CD14-positive monocyte (primary cell): ENCODE results near the gene EME2. TPM values are rescaled to one million over a fixed set of nuclear protein-coding genes. Genes with fewer than 3 reads are reported as not detected.

Experiments used
- DNase-seq, 3 donors: peaks; one replicate each; pipeline ENCODE4 v3.0.0-alpha.2; 2011 to 2022
- H2AFZ ChIP-seq: 2 replicates; pipeline ENCODE4 v1.6.0; 2012; ENCODE audit warnings: mild to moderate bottlenecking, low read depth, low read length, inconsistent platforms; ENCODE audit not compliant: insufficient read depth, poor library complexity, severe bottlenecking
- H3K27ac ChIP-seq, 2 donors: 1 replicate in 1 of 2; 2 replicates in 1 of 2; pipeline ENCODE4 v1.5.1; 2012 to 2013; ENCODE audit warnings: low read length in 2 of 2, control low read depth in 1 of 2, inconsistent platforms in 1 of 2, low read depth in 1 of 2, mild to moderate bottlenecking in 1 of 2
- H3K27me3 ChIP-seq, 2 donors: one replicate each; pipeline versions ENCODE4 v1.6.0 to v1.6.1; 2011 to 2013; ENCODE audit warnings: low read length in 2 of 2; ENCODE audit not compliant: control insufficient read depth in 2 of 2, insufficient read depth in 2 of 2
- H3K36me3 ChIP-seq, 2 donors: replicated peaks in 1 of 2; 1 replicate in 1 of 2; 2 replicates in 1 of 2; pipeline versions ENCODE4 v1.5.1 to v1.6.1; 2012 to 2013; ENCODE audit warnings: low read length in 2 of 2, control low read depth in 1 of 2, inconsistent platforms in 1 of 2, mild to moderate bottlenecking in 1 of 2; ENCODE audit not compliant: insufficient read depth in 2 of 2, control insufficient read depth in 1 of 2
- H3K4me1 ChIP-seq, 2 donors: 1 replicate in 1 of 2; 2 replicates in 1 of 2; pipeline versions ENCODE4 v1.5.1 to v1.6.1; 2012 to 2013; ENCODE audit warnings: low read length in 2 of 2, control low read depth in 1 of 2, inconsistent platforms in 1 of 2, mild to moderate bottlenecking in 1 of 2, moderate library complexity in 1 of 2; ENCODE audit not compliant: insufficient read depth in 2 of 2, control insufficient read depth in 1 of 2
- H3K4me2 ChIP-seq: replicated peaks from 2 replicates; pipeline ENCODE3; 2012; ENCODE audit warnings: low read length, moderate library complexity, mild to moderate bottlenecking; ENCODE audit not compliant: poor library complexity, severe bottlenecking; ENCODE audit errors: extremely low read depth
- H3K4me3 ChIP-seq, 3 experiments: fragments of 200-600 bp in 1 of 3; sonication (generic) in 1 of 3; replicated peaks in 1 of 3; 1 replicate in 2 of 3; 2 replicates in 1 of 3; pipeline ENCODE4 v1.5.1; 2011 to 2013; ENCODE audit warnings: low read length in 3 of 3, mild to moderate bottlenecking in 3 of 3, control low read depth in 2 of 3, low read depth in 2 of 3, inconsistent platforms in 1 of 3, moderate library complexity in 1 of 3
- H3K79me2 ChIP-seq: 2 replicates; pipeline ENCODE4 v1.6.0; 2012; ENCODE audit warnings: mild to moderate bottlenecking, control low read depth, inconsistent platforms, low read length, moderate library complexity; ENCODE audit not compliant: insufficient read depth
- H3K9ac ChIP-seq: 2 replicates; pipeline ENCODE4 v1.6.0; 2017; ENCODE audit warnings: low read length, mild to moderate bottlenecking; ENCODE audit not compliant: insufficient read depth, poor library complexity, severe bottlenecking
- H3K9me3 ChIP-seq, 2 donors: replicated peaks in 1 of 2; 1 replicate in 1 of 2; 2 replicates in 1 of 2; pipeline versions ENCODE4 v1.5.1 to v1.6.1; 2012 to 2013; ENCODE audit warnings: low read length in 2 of 2, control low read depth in 1 of 2; ENCODE audit not compliant: control insufficient read depth in 1 of 2, insufficient read depth in 1 of 2
- H4K20me1 ChIP-seq: 2 replicates; pipeline ENCODE4 v1.6.0; 2012; ENCODE audit warnings: mild to moderate bottlenecking, low read length, control low read depth, moderate library complexity; ENCODE audit not compliant: insufficient read depth
- H3K27ac Mint-ChIP-seq, 7 donors: one replicate each; pipeline ENCODE4 v1.8.0; 2020; ENCODE audit warnings: mild to moderate bottlenecking in 7 of 7, mixed read lengths in 7 of 7, moderate library complexity in 6 of 7, inconsistent platforms in 2 of 7
- H3K27me3 Mint-ChIP-seq, 3 donors: one replicate each; pipeline ENCODE4 v1.8.0; 2021 to 2022; ENCODE audit warnings: low read depth in 3 of 3, mild to moderate bottlenecking in 3 of 3, mixed read lengths in 3 of 3, moderate library complexity in 3 of 3, inconsistent platforms in 1 of 3
- H3K36me3 Mint-ChIP-seq, 2 donors: one replicate each; pipeline ENCODE4 v1.8.0; 2020; ENCODE audit warnings: mixed read lengths in 2 of 2, inconsistent platforms in 1 of 2, mild to moderate bottlenecking in 1 of 2
- H3K4me1 Mint-ChIP-seq: one replicate; pipeline ENCODE4 v1.8.0; 2020; ENCODE audit warnings: mild to moderate bottlenecking, mixed read lengths
- H3K4me3 Mint-ChIP-seq, 2 donors: one replicate each; pipeline ENCODE4 v1.8.0; 2020; ENCODE audit warnings: mild to moderate bottlenecking in 2 of 2, mixed read lengths in 2 of 2, moderate library complexity in 1 of 2
- H3K9me3 Mint-ChIP-seq, 7 donors: one replicate each; pipeline ENCODE4 v1.8.0; 2020 to 2022; ENCODE audit warnings: mixed read lengths in 7 of 7, mild to moderate bottlenecking in 6 of 7, moderate library complexity in 6 of 7, inconsistent platforms in 2 of 7
- CTCF ChIP-seq: fragments of 200-600 bp; IDR thresholded peaks from one replicate; pipeline ENCODE4 v1.8.0; 2022; ENCODE audit warnings: antibody characterized with exemption, mild to moderate bottlenecking
- WGBS: methylation state at CpG from one replicate; pipeline ENCODE4 v1.1.5; 2013; ENCODE audit warnings: missing lambda C conversion rate; ENCODE audit not compliant: insufficient coverage; 5-methylcytosine and 5-hydroxymethylcytosine counted together
- intact Hi-C, 2 donors: fragments of 100-400 bp; cut with micrococcal nuclease; formaldehyde crosslinking; loops; one replicate each; pipeline versions ENCODE4 v1.15.0 to v1.15.1; 2023
- polyA plus RNA-seq, 3 donors: library from polyadenylated mRNA; depleted of rRNA in 1 of 3; unstranded in 2 of 3; stranded (reverse) in 1 of 3; fragments of 300-500 nt in 2 of 3; fragments of >200 nt in 1 of 3; fragmentation: Illumina TruSeq in 2 of 3; gene quantifications; 1 replicate in 2 of 3; 2 replicates in 1 of 3; pipeline ENCODE4 v1.2.3, GENCODE V29; 2012 to 2021

Gene EME2
- polyA plus RNA-seq, 3 donors, result 0.26 to 36.6 (median 0.48) TPM

- DNase-seq, result peak; percentile 21 to 60 (median 43)
- peak; percentile 91 for TF ChIP-seq CTCF
- H3K4me2 ChIP-seq, result no peak overlapping the region
Observed at GRCh38 chr16:1723450-1724147, 49.0 kb upstream of the EME2 start.

GRCh38 chr16:1724491-1724890, 48.1 kb upstream of the EME2 start:
- H3K9ac ChIP-seq, result no peak overlapping the region
- H3K9me3 ChIP-seq, result no peaks in the 10 kb centered on the region
- peaks cover 44 to 48% of the 10 kb centered on the region in 2 donors for H3K4me1 ChIP-seq
- no peak for DNase-seq
- peaks cover 52% of the 10 kb centered on the region for H3K79me2 ChIP-seq
- H3K4me1 Mint-ChIP-seq, result peaks cover 42% of the 10 kb centered on the region
- no peak overlapping the region for H3K4me2 ChIP-seq
- no peak overlapping the region for H3K4me3 ChIP-seq
- peaks cover 43 to 47% of the 10 kb centered on the region in 2 donors for H3K36me3 ChIP-seq
- H4K20me1 ChIP-seq, result peaks cover 54% of the 10 kb centered on the region
- no peak for TF ChIP-seq CTCF
- peaks cover 0 to 2% (median 0%) of the 10 kb centered on the region in 7 donors for H3K9me3 Mint-ChIP-seq
- no peak overlapping the region for H3K27ac Mint-ChIP-seq
- H3K36me3 Mint-ChIP-seq, result peaks cover 38 to 49% of the 10 kb centered on the region in 2 donors
- H3K27me3 Mint-ChIP-seq, result peaks cover 0 to 2% (median 2%) of the 10 kb centered on the region in 3 donors
- H3K27me3 ChIP-seq, result no peaks in the 10 kb centered on the region
- H3K4me3 Mint-ChIP-seq, result no peak overlapping the region
- WGBS, result 97% methylated on average over 11 of the region's 12 CpGs
- no peak overlapping the region for H3K27ac ChIP-seq
- H2AFZ ChIP-seq, result no peak overlapping the region
- intact Hi-C loops, result no loop called here

More at GRCh38 chr16:1723450-1724147, 49.0 kb upstream of the EME2 start:
- H3K9me3 ChIP-seq, result no peaks in the 10 kb centered on the region
- Mint-ChIP-seq H3K4me1 (peaks cover 51% of the 10 kb centered on the region), H3K27me3 (peaks cover 0 to 2% (median 2%) of the 10 kb centered on the region in 3 donors), H3K9me3 (no peaks in the 10 kb centered on the region), H3K36me3 (peaks cover 29 to 43% of the 10 kb centered on the region in 2 donors), H3K4me3 (no peak overlapping the region), H3K27ac (peak overlapping the region; percentile 88 to 96 (median 94))
- WGBS, result 66% methylated on average over 2 of the region's 6 CpGs
- intact Hi-C loops, result no loop called here
- no peak overlapping the region for H3K9ac ChIP-seq
- peaks cover 35 to 39% of the 10 kb centered on the region in 2 donors for H3K36me3 ChIP-seq
- no peak overlapping the region for H3K4me3 ChIP-seq
- H2AFZ ChIP-seq, result no peak overlapping the region
- peaks cover 61% of the 10 kb centered on the region for H3K79me2 ChIP-seq
- H3K4me1 ChIP-seq, result peaks cover 53 to 57% of the 10 kb centered on the region in 2 donors
- no peaks in the 10 kb centered on the region for H3K27me3 ChIP-seq
- peak overlapping the region; percentile 70 to 84 for H3K27ac ChIP-seq
- peaks cover 49% of the 10 kb centered on the region for H4K20me1 ChIP-seq
